IMR-90 (cell line): ENCODE results near the gene GUCY1A2. TPM values are rescaled to one million over a fixed set of nuclear protein-coding genes. Genes with fewer than 3 reads are reported as not detected.

Source experiments
- ATAC-seq: fragments of 200-7000 bp; cut with Tn5 transposase; 2 replicates; pipeline ENCODE4 v1.9.1; 2020; ENCODE audit warnings: low read depth, mild to moderate bottlenecking, moderate library complexity
- BruUV-seq: library from RNA; stranded (reverse); fragments of 400-500 nt; replicated peaks from 2 replicates; lab custom pipeline; 2021; lab: Mats Ljungman, UMichigan
- CTCF ChIA-PET: fragments of 300-600 bp; formaldehyde crosslinking; extraction: SDS; loops from one replicate; lab custom pipeline; 2021; ENCODE audit warnings: antibody characterized with exemption; lab: Yijun Ruan, JAX
- POLR2A ChIA-PET: fragments of 300-600 bp; sonication (Branson Sonifier 250); formaldehyde crosslinking; loops from one replicate; lab custom pipeline; 2022; ENCODE audit warnings: antibody characterized with exemption; ENCODE audit not compliant: unreplicated experiment; lab: Charles Lee
- DNase-seq: peaks from one replicate; pipeline ENCODE4 v3.0.0; 2013
- H2AFZ ChIP-seq: replicated peaks from 2 replicates; pipeline ENCODE3; 2013; ENCODE audit warnings: low read length, mild to moderate bottlenecking; ENCODE audit not compliant: poor library complexity
- H2AK5ac ChIP-seq: 2 replicates; pipeline ENCODE4 v1.6.1; 2013; ENCODE audit warnings: low read depth, low read length, inconsistent platforms
- H2AK9ac ChIP-seq: replicated peaks from 2 replicates; pipeline ENCODE3; 2013; ENCODE audit warnings: mild to moderate bottlenecking, low read depth, low read length, moderate library complexity; ENCODE audit not compliant: poor library complexity
- H2BK120ac ChIP-seq: 2 replicates; pipeline ENCODE4 v1.6.1; 2013; ENCODE audit warnings: low read depth, low read length, inconsistent platforms
- H2BK15ac ChIP-seq: 3 replicates; pipeline ENCODE4 v1.6.1; 2013; ENCODE audit warnings: low read depth, low read length, inconsistent platforms
- H2BK20ac ChIP-seq: 2 replicates; pipeline ENCODE4 v1.6.1; 2013; ENCODE audit warnings: low read depth, mild to moderate bottlenecking, inconsistent platforms, low read length, moderate library complexity
- H2BK5ac ChIP-seq: 2 replicates; pipeline ENCODE4 v1.6.1; 2013; ENCODE audit warnings: mild to moderate bottlenecking, low read depth, low read length, inconsistent platforms; ENCODE audit not compliant: poor library complexity, severe bottlenecking
- H3K14ac ChIP-seq: replicated peaks from 2 replicates; pipeline ENCODE4 v1.6.1; 2013; ENCODE audit warnings: low read depth, low read length, inconsistent platforms
- H3K18ac ChIP-seq: 2 replicates; pipeline ENCODE4 v1.6.1; 2013; ENCODE audit warnings: low read depth, low read length, control low read depth
- H3K23ac ChIP-seq: 2 replicates; pipeline ENCODE4 v1.6.1; 2013; ENCODE audit warnings: low read depth, low read length, inconsistent platforms
- H3K27ac ChIP-seq: 2 replicates; pipeline ENCODE4 v1.5.1; 2013; ENCODE audit warnings: mild to moderate bottlenecking, control low read depth, low read length; ENCODE audit not compliant: insufficient read depth
- H3K27me3 ChIP-seq: 2 replicates; pipeline ENCODE4 v1.6.1; 2013; ENCODE audit warnings: low read length; ENCODE audit not compliant: control insufficient read depth, insufficient read depth
- H3K36me3 ChIP-seq: 2 replicates; pipeline ENCODE4 v1.6.1; 2013; ENCODE audit warnings: low read length, mixed read lengths; ENCODE audit not compliant: control insufficient read depth, insufficient read depth
- H3K4ac ChIP-seq: 2 replicates; pipeline ENCODE4 v1.6.1; 2013; ENCODE audit warnings: low read depth, low read length, inconsistent platforms
- H3K4me1 ChIP-seq: 2 replicates; pipeline ENCODE4 v1.6.1; 2013; ENCODE audit warnings: low read length, mixed read lengths; ENCODE audit not compliant: control insufficient read depth, insufficient read depth
- H3K4me2 ChIP-seq: 2 replicates; pipeline ENCODE4 v1.6.1; 2013; ENCODE audit warnings: low read depth, mild to moderate bottlenecking, control low read depth, low read length, moderate library complexity
- H3K4me3 ChIP-seq: 2 replicates; pipeline ENCODE4 v1.5.1; 2013; ENCODE audit warnings: low read depth, mild to moderate bottlenecking, control low read depth, low read length, moderate library complexity; ENCODE audit not compliant: insufficient read depth
- H3K56ac ChIP-seq: 2 replicates; pipeline ENCODE4 v1.6.1; 2013; ENCODE audit warnings: low read length, inconsistent platforms; ENCODE audit not compliant: insufficient read depth; ENCODE audit errors: extremely low read depth
- H3K79me1 ChIP-seq, 2 experiments: 2 replicates each; pipeline ENCODE4 v1.6.1; 2013; ENCODE audit warnings: low read length in 2 of 2, inconsistent platforms in 1 of 2, low read depth in 1 of 2
- H3K9ac ChIP-seq: 2 replicates; pipeline ENCODE4 v1.6.1; 2013; ENCODE audit warnings: low read depth, low read length, control low read depth
- H3K9me1 ChIP-seq: 2 replicates; pipeline ENCODE4 v1.6.1; 2013; ENCODE audit warnings: low read length, inconsistent platforms; ENCODE audit not compliant: insufficient read depth
- H3K9me3 ChIP-seq: 2 replicates; pipeline ENCODE4 v1.6.1; 2013; ENCODE audit warnings: low read length; ENCODE audit not compliant: control insufficient read depth, insufficient read depth
- H4K20me1 ChIP-seq: 2 replicates; pipeline ENCODE4 v1.6.1; 2013; ENCODE audit warnings: low read length, inconsistent platforms; ENCODE audit not compliant: insufficient read depth
- H4K5ac ChIP-seq: 2 replicates; pipeline ENCODE4 v1.6.1; 2013; ENCODE audit warnings: mild to moderate bottlenecking, low read depth, low read length, control low read depth
- H4K8ac ChIP-seq, 2 experiments: 2 replicates each; pipeline ENCODE4 v1.6.1; 2013; ENCODE audit warnings: low read depth in 2 of 2, low read length in 2 of 2, control low read depth in 1 of 2, inconsistent platforms in 1 of 2
- H4K91ac ChIP-seq: 2 replicates; pipeline ENCODE4 v1.6.1; 2013; ENCODE audit warnings: low read depth, low read length, inconsistent platforms; ENCODE audit not compliant: insufficient read depth
- BHLHE40 ChIP-seq: fragments of 150-350 bp; IDR thresholded peaks from 2 replicates; pipeline ENCODE4 v1.6.1; 2016; ENCODE audit warnings: mild to moderate bottlenecking, low read depth, low read length
- CEBPB ChIP-seq: IDR thresholded peaks from 2 replicates; pipeline ENCODE4 v1.6.1; 2012; ENCODE audit warnings: low read depth, low read length, improper control_type of control experiment
- FOS ChIP-seq: fragments of 150-350 bp; IDR thresholded peaks from 2 replicates; pipeline ENCODE4 v1.6.1; 2016; ENCODE audit warnings: low read depth, low read length
- MAFK ChIP-seq: IDR thresholded peaks from 2 replicates; pipeline ENCODE4 v1.6.1; 2012; ENCODE audit warnings: low read depth, low read length, improper control_type of control experiment
- RAD21 ChIP-seq: IDR thresholded peaks from 2 replicates; pipeline ENCODE4 v1.6.1; 2012; ENCODE audit warnings: low read length, improper control_type of control experiment
- RFX5 ChIP-seq: IDR thresholded peaks from 2 replicates; pipeline ENCODE4 v1.8.0; 2012; ENCODE audit warnings: low read depth, mild to moderate bottlenecking, low read length, moderate library complexity
- SMC3 ChIP-seq: fragments of 150-350 bp; IDR thresholded peaks from 2 replicates; pipeline ENCODE4 v1.6.1; 2016; ENCODE audit warnings: low read depth, mild to moderate bottlenecking, antibody characterized with exemption, low read length, moderate library complexity
- USF2 ChIP-seq: fragments of 150-350 bp; IDR thresholded peaks from 2 replicates; pipeline ENCODE4 v1.6.1; 2017; ENCODE audit warnings: mild to moderate bottlenecking, antibody characterized with exemption, low read length, low read depth
- dilution Hi-C: fragments of 300-500 bp; cut with HindIII; formaldehyde crosslinking; loops from one replicate; pipeline ENCODE4 v1.14.3; 2018; ENCODE audit warnings: low sequenced_read_pairs; ENCODE audit not compliant: unreplicated experiment
- in situ Hi-C: fragments of 300-500 bp; cut with MboI; formaldehyde crosslinking; loops from 3 replicates; pipeline ENCODE4 v1.14.3; 2019; ENCODE audit warnings: low sequenced_read_pairs, inconsistent platforms, mixed read lengths
- intact Hi-C: fragments of 100-400 bp; cut with micrococcal nuclease; formaldehyde crosslinking; loops from 2 replicates; pipeline ENCODE4 v1.10.0; 2022
- polyA plus RNA-seq, 3 experiments: library from polyadenylated mRNA; depleted of rRNA; stranded (reverse); fragments of >200 nt; gene quantifications; 2 replicates each; pipeline ENCODE4 v1.2.3, GENCODE V29; 2012; ENCODE audit warnings: low replicate concordance in 1 of 3
- total RNA-seq: library from RNA; depleted of rRNA; stranded (reverse); fragments of >200 nt; gene quantifications from 2 replicates; pipeline ENCODE4 v1.2.3, GENCODE V29; 2012

The GUCY1A2 gene
- total and polyA plus RNA-seq, 2 of the 4 experiments (the other 2 are of a cell fraction), result under 0.01 to 0.03 TPM

GRCh38 chr11:106971864-106972263 is 46.4 kb downstream of the GUCY1A2 start:
- Histone ChIP-seq H3K56ac (no peak overlapping the region), H2BK5ac (no peak overlapping the region), H2AK5ac (no peak overlapping the region), H3K4me1 (no peaks in the 10 kb centered on the region), H3K9ac (no peak overlapping the region), H3K27me3 (no peaks in the 10 kb centered on the region), H3K27ac (no peak overlapping the region), H3K36me3 (no peaks in the 10 kb centered on the region), H3K9me1 (no peaks in the 10 kb centered on the region), H3K9me3 (no peaks in the 10 kb centered on the region), H2BK120ac (no peak overlapping the region), H2AFZ (no peak overlapping the region), H3K4me3 (no peak overlapping the region), H3K79me1 (no peaks in the 10 kb centered on the region), H4K20me1 (no peaks in the 10 kb centered on the region), H2BK15ac (no peak overlapping the region), H2BK20ac (no peak overlapping the region), H2AK9ac (no peak overlapping the region), H3K4me2 (no peak overlapping the region), H4K5ac (no peak overlapping the region), H3K4ac (no peak overlapping the region), H3K18ac (no peak overlapping the region), H4K8ac (no peak overlapping the region), H3K23ac (no peak overlapping the region), H3K14ac (no peak overlapping the region), H4K91ac (no peak overlapping the region)
- POLR2A ChIA-PET, result no interaction called here
- DNase-seq (no peak), ATAC-seq (no peak)
- in situ Hi-C loops, result no loop called here
- CTCF ChIA-PET, result no interaction called here
- no peak for TF ChIP-seq RAD21
- no peak for TF ChIP-seq USF2
- TF ChIP-seq SMC3, result no peak
- no peak for TF ChIP-seq RFX5
- TF ChIP-seq MAFK, result peak; percentile 75
- TF ChIP-seq FOS, result no peak
- no peak for TF ChIP-seq CEBPB
- TF ChIP-seq BHLHE40, result no peak
- intact Hi-C loops, result no loop called here
- dilution Hi-C loops, result no loop called here
- BruUV-seq, result no TSS peak
